ENCODE results near the gene PPP1CB.

DNA sequence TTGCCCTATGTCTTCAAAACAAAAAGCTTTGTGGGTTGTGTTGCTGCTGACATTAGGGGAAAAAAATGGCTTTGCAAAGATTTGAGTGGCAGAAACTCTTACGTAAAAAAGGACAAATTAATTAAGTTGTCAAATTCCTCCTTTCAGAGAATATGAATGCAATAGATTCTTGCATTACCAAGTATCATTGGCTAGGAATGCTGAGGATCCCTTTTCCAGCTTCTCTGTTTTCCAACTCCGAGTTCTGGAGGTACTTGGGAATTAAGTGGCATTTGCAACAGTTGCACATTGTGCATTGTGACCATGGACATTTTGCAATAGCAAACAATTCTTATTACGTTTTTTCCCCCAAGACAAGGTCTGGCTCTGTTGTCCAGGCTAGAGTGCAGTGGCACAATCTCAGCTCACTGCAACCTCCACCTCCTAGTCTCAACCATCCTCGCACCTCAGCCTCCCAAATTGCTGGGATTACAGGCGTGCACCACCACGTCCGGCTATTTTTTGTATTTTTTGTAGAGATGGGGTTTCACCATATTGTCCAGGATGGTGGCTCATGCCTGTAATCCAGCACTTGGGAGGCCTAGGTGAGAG lies 29.9 kb upstream of the PPP1CB start:
- TF ChIP-seq, protein P1, sequence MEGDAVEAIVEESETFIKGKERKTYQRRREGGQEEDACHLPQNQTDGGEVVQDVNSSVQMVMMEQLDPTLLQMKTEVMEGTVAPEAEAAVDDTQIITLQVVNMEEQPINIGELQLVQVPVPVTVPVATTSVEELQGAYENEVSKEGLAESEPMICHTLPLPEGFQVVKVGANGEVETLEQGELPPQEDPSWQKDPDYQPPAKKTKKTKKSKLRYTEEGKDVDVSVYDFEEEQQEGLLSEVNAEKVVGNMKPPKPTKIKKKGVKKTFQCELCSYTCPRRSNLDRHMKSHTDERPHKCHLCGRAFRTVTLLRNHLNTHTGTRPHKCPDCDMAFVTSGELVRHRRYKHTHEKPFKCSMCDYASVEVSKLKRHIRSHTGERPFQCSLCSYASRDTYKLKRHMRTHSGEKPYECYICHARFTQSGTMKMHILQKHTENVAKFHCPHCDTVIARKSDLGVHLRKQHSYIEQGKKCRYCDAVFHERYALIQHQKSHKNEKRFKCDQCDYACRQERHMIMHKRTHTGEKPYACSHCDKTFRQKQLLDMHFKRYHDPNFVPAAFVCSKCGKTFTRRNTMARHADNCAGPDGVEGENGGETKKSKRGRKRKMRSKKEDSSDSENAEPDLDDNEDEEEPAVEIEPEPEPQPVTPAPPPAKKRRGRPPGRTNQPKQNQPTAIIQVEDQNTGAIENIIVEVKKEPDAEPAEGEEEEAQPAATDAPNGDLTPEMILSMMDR (IDR thresholded peaks at IDR 0.05) = no peak
- no peak for TF ChIP-seq POLR2A (IDR thresholded peaks at IDR 0.05)
- no peak for TF ChIP-seq POLR2AphosphoS5 (IDR thresholded peaks at IDR 0.05; ENCODE audit: insufficient read depth in 1 of 2, low read depth in 1 of 2)
